A549 (cell line): ENCODE results near the gene PIEZO2. TPM values are rescaled to one million over a fixed set of nuclear protein-coding genes. Genes with fewer than 3 reads are reported as not detected.

ENCODE experiments used
- ATAC-seq, 2 experiments: fragments of 200-7000 bp in 1 of 2; fragments of >200 bp in 1 of 2; cut with Nextera tagmentation in 1 of 2; cut with Tn5 transposase in 1 of 2; 3 replicates each; pipeline versions ENCODE4 v1.8.0 to v1.9.1; 2018 to 2020; ENCODE audit warnings: mild to moderate bottlenecking in 1 of 2, moderate library complexity in 1 of 2
- CTCF ChIA-PET: fragments of 300-600 bp; sonication (Branson Sonifier 250); formaldehyde crosslinking; extraction: SDS; loops from one replicate; lab custom pipeline; 2021; ENCODE audit warnings: antibody characterized with exemption, inconsistent platforms; lab: Yijun Ruan, JAX
- POLR2A ChIA-PET: fragments of 350-600 bp; formaldehyde crosslinking; extraction: SDS; loops from one replicate; lab custom pipeline; 2021; ENCODE audit warnings: antibody characterized with exemption, inconsistent platforms; lab: Yijun Ruan, JAX
- DNase-seq, 2 experiments: peaks; one replicate each; pipeline versions ENCODE4 v3.0.0 to v3.0.0-alpha.2; 2011 to 2016; ENCODE audit warnings: low read depth in 1 of 2, low spot score in 1 of 2
- FAIRE-seq: peaks from 2 replicates; lab custom pipeline; 2011; peaks lifted over from hg19 to GRCh38; lab: Jason Lieb, UNC
- H3K27ac ChIP-seq, 2 experiments: fragments of >200 bp; sonication (Bioruptor Twin); formaldehyde crosslinking; 3 replicates each; pipeline ENCODE4 v1.5.1; 2016 to 2017
- H3K4me1 ChIP-seq: fragments of >200 bp; sonication (Bioruptor Twin); formaldehyde crosslinking; 3 replicates; pipeline ENCODE4 v1.6.1; 2016
- H3K4me2 ChIP-seq: fragments of >200 bp; sonication (Bioruptor Twin); formaldehyde crosslinking; 3 replicates; pipeline ENCODE4 v1.6.1; 2016
- H3K4me3 ChIP-seq: fragments of >200 bp; sonication (Bioruptor Twin); formaldehyde crosslinking; 3 replicates; pipeline ENCODE4 v1.5.1; 2016
- H3K9me3 ChIP-seq: fragments of >200 bp; sonication (Bioruptor Twin); formaldehyde crosslinking; 3 replicates; pipeline ENCODE4 v1.6.1; 2016
- CHD4 ChIP-seq: fragments of 200-600 bp; sonication (generic); IDR thresholded peaks from 2 replicates; pipeline ENCODE4 v1.6.1; 2016; ENCODE audit warnings: antibody characterized with exemption, mild to moderate bottlenecking, borderline replicate concordance
- FOSL2 ChIP-seq, 2 experiments: fragments of 450-650 bp in 1 of 2; fragments of >200 bp in 1 of 2; sonication (Bioruptor Twin) in 1 of 2; formaldehyde crosslinking; IDR thresholded peaks; 2 replicates each; pipeline versions ENCODE4 v1.5.0 to v1.6.1; 2016 to 2020; ENCODE audit warnings: mild to moderate bottlenecking in 1 of 2, moderate library complexity in 1 of 2
- GATA3 ChIP-seq: IDR thresholded peaks from 2 replicates; pipeline ENCODE4 v1.6.1; 2012; ENCODE audit warnings: borderline replicate concordance
- HOXB13 ChIP-seq: fragments of 250-450 bp; sonication (Bioruptor Pico); IDR thresholded peaks from 2 replicates; pipeline ENCODE4 v1.5.0; 2020; ENCODE audit warnings: low read depth, mild to moderate bottlenecking, moderate library complexity
- MAZ ChIP-seq: fragments of 150-350 bp; IDR thresholded peaks from 2 replicates; pipeline ENCODE4 v1.6.1; 2014; ENCODE audit warnings: antibody characterized with exemption, low read depth, low read length, borderline replicate concordance
- NPAS2 ChIP-seq: fragments of 250-450 bp; sonication (Bioruptor Pico); IDR thresholded peaks from 2 replicates; pipeline ENCODE4 v1.8.0; 2022; ENCODE audit warnings: mild to moderate bottlenecking, moderate library complexity, borderline replicate concordance
- PHF8 ChIP-seq: fragments of 200-600 bp; sonication (generic); IDR thresholded peaks from 2 replicates; pipeline ENCODE4 v1.6.1; 2016; ENCODE audit warnings: low read depth, mild to moderate bottlenecking, antibody characterized with exemption, moderate library complexity, borderline replicate concordance
- POLR2A ChIP-seq: IDR thresholded peaks from 2 replicates; pipeline ENCODE4 v1.6.1; 2012; ENCODE audit warnings: mild to moderate bottlenecking, low read length
- REST ChIP-seq: fragments of 200-600 bp; sonication (generic); IDR thresholded peaks from 2 replicates; pipeline ENCODE4 v1.6.1; 2016; ENCODE audit warnings: antibody characterized with exemption, mild to moderate bottlenecking, moderate library complexity
- USF2 ChIP-seq: fragments of 450-650 bp; IDR thresholded peaks from 2 replicates; pipeline ENCODE4 v1.6.1; 2014; ENCODE audit warnings: antibody characterized with exemption
- ZSCAN20 ChIP-seq: fragments of 250-450 bp; sonication (Bioruptor Pico); IDR thresholded peaks from 2 replicates; pipeline ENCODE4 v1.8.0; 2022; ENCODE audit warnings: mild to moderate bottlenecking, moderate library complexity
- WGBS: methylation state at CpG from one replicate; pipeline ENCODE4 v1.1.6; 2017; ENCODE audit errors: missing lambda C conversion rate; 5-methylcytosine and 5-hydroxymethylcytosine counted together
- polyA plus RNA-seq, 4 experiments: library from polyadenylated mRNA; depleted of rRNA in 3 of 4; stranded (reverse); fragments of >200 nt; fragmentation: RNase III in 1 of 4; extraction: RNeasy Plus Mini Kit Qiagen cat#74134 plus additional on column Dnase treatment in 1 of 4; gene quantifications; 2 replicates in 3 of 4; 3 replicates in 1 of 4; pipeline ENCODE4 v1.2.3, GENCODE V29; 2011 to 2017
- TF ChIP-seq, protein P1 (sequence below): fragments of 250-450 bp; sonication (Bioruptor Pico); IDR thresholded peaks from 2 replicates; pipeline ENCODE4 v1.5.0; 2020; ENCODE audit warnings: low read depth, mild to moderate bottlenecking, moderate library complexity
- TF ChIP-seq, protein P2 (sequence below): fragments of >200 bp; sonication (Bioruptor Twin); formaldehyde crosslinking; IDR thresholded peaks from 3 replicates; pipeline ENCODE4 v1.6.1; 2016
- TF ChIP-seq, protein P3 (sequence below): IDR thresholded peaks from 2 replicates; pipeline ENCODE4 v1.6.1; 2012

The PIEZO2 gene
- polyA plus RNA-seq, 2 of the 4 experiments (the other 2 are of a cell fraction): 0.80 to 1.6 TPM

- no peak for TF ChIP-seq REST
These were observed 197.5 kb downstream of the PIEZO2 start (continued) for GRCh38 chr18:10951631-10952544.

- no peak overlapping the region for H3K4me3 ChIP-seq
- ChIA-PET CTCF (no interaction called here), POLR2A (no interaction called here)
- WGBS: 8% methylated on average over 8 of the region's 8 CpGs
- FAIRE-seq: no peak
- H3K4me1 ChIP-seq: no peaks in the 10 kb centered on the region
- DNase-seq: no peak
- no peak overlapping the region for H3K4me2 ChIP-seq
- H3K27ac ChIP-seq: no peak overlapping the region
- H3K9me3 ChIP-seq: peaks cover 7% of the 10 kb centered on the region; the same call in 2 of the 3 replicates
- ATAC-seq: no peak
- TF ChIP-seq, protein P1, sequence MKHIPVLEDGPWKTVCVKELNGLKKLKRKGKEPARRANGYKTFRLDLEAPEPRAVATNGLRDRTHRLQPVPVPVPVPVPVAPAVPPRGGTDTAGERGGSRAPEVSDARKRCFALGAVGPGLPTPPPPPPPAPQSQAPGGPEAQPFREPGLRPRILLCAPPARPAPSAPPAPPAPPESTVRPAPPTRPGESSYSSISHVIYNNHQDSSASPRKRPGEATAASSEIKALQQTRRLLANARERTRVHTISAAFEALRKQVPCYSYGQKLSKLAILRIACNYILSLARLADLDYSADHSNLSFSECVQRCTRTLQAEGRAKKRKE: no peak
- TF ChIP-seq, protein P2, sequence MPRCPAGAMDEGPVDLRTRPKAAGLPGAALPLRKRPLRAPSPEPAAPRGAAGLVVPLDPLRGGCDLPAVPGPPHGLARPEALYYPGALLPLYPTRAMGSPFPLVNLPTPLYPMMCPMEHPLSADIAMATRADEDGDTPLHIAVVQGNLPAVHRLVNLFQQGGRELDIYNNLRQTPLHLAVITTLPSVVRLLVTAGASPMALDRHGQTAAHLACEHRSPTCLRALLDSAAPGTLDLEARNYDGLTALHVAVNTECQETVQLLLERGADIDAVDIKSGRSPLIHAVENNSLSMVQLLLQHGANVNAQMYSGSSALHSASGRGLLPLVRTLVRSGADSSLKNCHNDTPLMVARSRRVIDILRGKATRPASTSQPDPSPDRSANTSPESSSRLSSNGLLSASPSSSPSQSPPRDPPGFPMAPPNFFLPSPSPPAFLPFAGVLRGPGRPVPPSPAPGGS: no peak
- TF ChIP-seq HOXB13 (no peak), ZSCAN20 (CRISPR knock-in tag) (no peak), FOSL2 (IDR thresholded peaks at IDR 0.05) (no peak), FOSL2 (CRISPR knock-in tag; IDR thresholded peaks at IDR 0.05) (no peak), CHD4 (no peak), PHF8 (no peak), POLR2A (no peak)
- TF ChIP-seq, all 56 proteins: peak for 0
These were observed 198.3 kb downstream of the PIEZO2 start for GRCh38 chr18:10950876-10951630.

DNA sequence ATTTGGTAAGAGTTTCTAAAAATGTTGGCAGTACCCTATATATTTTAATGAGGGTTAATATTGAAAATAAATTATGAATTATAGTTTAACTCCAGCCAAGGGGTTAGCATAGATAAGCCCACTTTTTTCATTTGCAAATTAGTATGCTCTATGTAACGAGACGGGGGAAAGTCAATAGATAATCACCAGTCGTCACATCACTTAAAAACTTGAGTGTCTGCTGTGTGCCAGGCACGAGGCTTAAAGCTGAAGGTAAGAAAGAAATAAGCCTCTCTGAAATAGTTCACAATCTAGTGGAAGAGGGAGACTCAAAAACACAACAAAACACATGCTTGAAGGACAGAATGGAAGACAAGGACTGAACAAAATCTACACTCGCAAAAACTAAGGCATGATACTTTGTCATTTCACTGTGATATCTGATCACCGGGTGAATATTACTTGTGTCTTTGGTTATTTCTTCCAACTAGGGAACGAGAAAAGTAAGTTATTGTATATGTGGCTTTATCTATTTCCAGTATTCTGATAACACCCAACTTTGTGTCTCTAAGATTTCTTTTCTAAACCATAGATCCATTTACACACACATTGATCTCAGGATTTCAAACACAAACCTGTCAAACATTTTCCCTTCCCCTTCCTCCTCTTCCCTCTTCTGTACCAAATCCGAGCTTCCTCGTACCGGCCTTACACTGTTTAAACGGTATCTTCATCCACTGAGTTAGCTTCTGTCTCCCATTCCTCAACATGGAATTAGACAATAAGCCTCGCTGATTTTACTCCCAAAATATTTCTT lies 199.1 kb downstream of the PIEZO2 start:
- FAIRE-seq (no peak), ATAC-seq (no peak), DNase-seq (no peak)
- no peak overlapping the region for H3K27ac ChIP-seq
- POLR2A ChIA-PET: no interaction called here
- no peaks in the 10 kb centered on the region for H3K4me1 ChIP-seq
- H3K4me3 ChIP-seq: no peak overlapping the region
- H3K9me3 ChIP-seq: peaks cover 12% of the 10 kb centered on the region
- no peak overlapping the region for H3K4me2 ChIP-seq
- TF ChIP-seq, protein P3, sequence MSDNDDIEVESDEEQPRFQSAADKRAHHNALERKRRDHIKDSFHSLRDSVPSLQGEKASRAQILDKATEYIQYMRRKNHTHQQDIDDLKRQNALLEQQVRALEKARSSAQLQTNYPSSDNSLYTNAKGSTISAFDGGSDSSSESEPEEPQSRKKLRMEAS: no peak
- TF ChIP-seq GATA3 (no peak), NPAS2 (CRISPR knock-in tag) (no peak), USF2 (no peak), MAZ (no peak)
- TF ChIP-seq, all 56 proteins: peak for 0
- WGBS: 30% methylated on average over 12 of the region's 12 CpGs
- CTCF ChIA-PET: no interaction called here
